OCI-LY3 (cell line): ENCODE data around the gene SAMD4B.

ENCODE experiments used
- H2AFZ ChIP-seq: fragments of 200-600, 300-600 bp; shearing (Covaris generic); 2 replicates; pipeline ENCODE4 v1.6.0; 2014; ENCODE audit warnings: antibody characterized with exemption, low read depth, low read length
- H3K27ac ChIP-seq: fragments of 200-600, 300-600 bp; sonication (generic); 2 replicates; pipeline ENCODE4 v1.5.1; 2014; ENCODE audit warnings: mild to moderate bottlenecking, low read length, moderate library complexity, mixed read lengths
- H3K27me3 ChIP-seq: fragments of 200-600, 300-600 bp; sonication (generic); 2 replicates; pipeline ENCODE4 v1.6.1; 2014; ENCODE audit warnings: low read depth, low read length, mixed read lengths
- H3K36me3 ChIP-seq: fragments of 200-600, 300-600 bp; sonication (generic); replicated peaks from 2 replicates; pipeline ENCODE3; 2014; ENCODE audit warnings: low read depth, low read length, mixed read lengths
- H3K4me1 ChIP-seq: fragments of 300-600, 200-600 bp; sonication (generic); 2 replicates; pipeline ENCODE4 v1.6.1; 2014; ENCODE audit warnings: low read length, mixed read lengths
- H3K4me2 ChIP-seq: fragments of 200-600, 300-600 bp; sonication (generic); 2 replicates; pipeline ENCODE4 v1.6.1; 2014; ENCODE audit warnings: low read length, mixed read lengths
- H3K4me3 ChIP-seq: fragments of 300-600, 200-600 bp; sonication (generic); 2 replicates; pipeline ENCODE4 v1.5.1; 2014; ENCODE audit warnings: antibody characterized with exemption, mild to moderate bottlenecking, low read length, moderate library complexity
- H3K79me2 ChIP-seq: fragments of 300-600, 200-600 bp; shearing (Covaris generic); 2 replicates; pipeline ENCODE4 v1.6.1; 2014; ENCODE audit warnings: mild to moderate bottlenecking, low read length, mixed read lengths
- H3K9ac ChIP-seq: fragments of 300-600, 200-600 bp; shearing (Covaris generic); 2 replicates; pipeline ENCODE4 v1.6.0; 2014; ENCODE audit warnings: mild to moderate bottlenecking, low read length, moderate library complexity
- H3K9me3 ChIP-seq: fragments of 200-600, 300-600 bp; shearing (Covaris generic); 2 replicates; pipeline ENCODE4 v1.6.1; 2014; ENCODE audit warnings: low read length, mixed read lengths; ENCODE audit not compliant: insufficient read depth
- H4K20me1 ChIP-seq: fragments of 200-600, 300-600 bp; sonication (generic); 2 replicates; pipeline ENCODE4 v1.6.1; 2016; ENCODE audit warnings: low read length, mixed read lengths; ENCODE audit not compliant: insufficient read depth
- CTCF ChIP-seq: fragments of 200-600, 300-600 bp; sonication (generic); IDR thresholded peaks from 2 replicates; pipeline ENCODE4 v1.5.1; 2014; ENCODE audit warnings: antibody characterized with exemption, low read length, low read depth
- EZH2phosphoT487 ChIP-seq: fragments of 200-600 bp; shearing (Covaris generic); IDR thresholded peaks from 2 replicates; pipeline ENCODE4 v1.6.1; 2018; ENCODE audit warnings: antibody characterized with exemption, mixed run types, low read depth

The SAMD4B gene

GRCh38 chr19:39379865-39380396, 37.7 kb downstream of the SAMD4B start:
- Histone ChIP-seq H4K20me1 (no peaks in the 10 kb centered on the region), H3K27ac (no peak overlapping the region), H3K9me3 (no peaks in the 10 kb centered on the region), H3K79me2 (no peaks in the 10 kb centered on the region), H3K36me3 (peaks cover 74% of the 10 kb centered on the region), H2AFZ (no peak overlapping the region), H3K4me1 (peaks cover 7% of the 10 kb centered on the region; the same call in 1 of the 2 replicates), H3K4me2 (no peak overlapping the region), H3K4me3 (no peak overlapping the region), H3K9ac (no peak overlapping the region), H3K27me3 (no peaks in the 10 kb centered on the region)
- TF ChIP-seq CTCF (no peak), EZH2phosphoT487 (no peak)

- no peaks in the 10 kb centered on the region for H4K20me1 ChIP-seq
- TF ChIP-seq EZH2phosphoT487 (no peak), CTCF (no peak)
- H3K27me3 ChIP-seq = no peaks in the 10 kb centered on the region
- no peak overlapping the region for H3K9ac ChIP-seq
- H3K79me2 ChIP-seq = no peaks in the 10 kb centered on the region
- peaks cover 7% of the 10 kb centered on the region; the same call in 1 of the 2 replicates for H3K4me1 ChIP-seq
- no peak overlapping the region for H3K4me3 ChIP-seq
- no peaks in the 10 kb centered on the region for H3K9me3 ChIP-seq
- peaks cover 72% of the 10 kb centered on the region for H3K36me3 ChIP-seq
- no peak overlapping the region for H3K27ac ChIP-seq
- no peak overlapping the region for H2AFZ ChIP-seq
- H3K4me2 ChIP-seq = no peak overlapping the region
These were observed 38.6 kb downstream of the SAMD4B start for GRCh38 chr19:39380521-39381502.

GRCh38 chr19:39381910-39382611, 39.8 kb downstream of the SAMD4B start:
- Histone ChIP-seq H3K27ac (no peak overlapping the region), H4K20me1 (no peaks in the 10 kb centered on the region), H3K79me2 (no peaks in the 10 kb centered on the region), H3K27me3 (no peaks in the 10 kb centered on the region), H3K4me1 (peaks cover 7% of the 10 kb centered on the region; the same call in 1 of the 2 replicates), H3K36me3 (peaks cover 70% of the 10 kb centered on the region), H2AFZ (no peak overlapping the region), H3K9ac (no peak overlapping the region), H3K4me2 (no peak overlapping the region), H3K9me3 (no peaks in the 10 kb centered on the region), H3K4me3 (no peak overlapping the region)
- TF ChIP-seq CTCF = no peak
- TF ChIP-seq EZH2phosphoT487 = no peak
